Stimulated activated effector memory CD8-positive, alpha-beta T cell treated with anti-CD3 and anti-CD28 coated beads, Interleukin-12 subunit alpha, Interleukin-12 subunit beta, amount 100 ng/mL, for 72 hours (primary cell): ENCODE measurements around the gene ZMYND10.

ENCODE experiments used
- ATAC-seq: fragments of 150-1000 bp; cut with Tn5 transposase; 2 replicates; pipeline ENCODE4 v1.10.0; 2021
- DNase-seq, 2 donors: peaks; one replicate each; pipeline ENCODE4 v3.0.0; 2021 to 2022; ENCODE audit warnings: low spot score in 2 of 2
- H3K27ac Mint-ChIP-seq: one replicate; pipeline ENCODE4 v1.8.0; 2022; ENCODE audit warnings: mild to moderate bottlenecking, mixed read lengths
- H3K36me3 Mint-ChIP-seq: one replicate; pipeline ENCODE4 v1.8.0; 2022; ENCODE audit warnings: mild to moderate bottlenecking, mixed read lengths
- H3K4me1 Mint-ChIP-seq: one replicate; pipeline ENCODE4 v1.8.0; 2022; ENCODE audit warnings: mixed read lengths
- H3K4me3 Mint-ChIP-seq: one replicate; pipeline ENCODE4 v1.8.0; 2022; ENCODE audit warnings: mild to moderate bottlenecking, mixed read lengths
- H3K9me3 Mint-ChIP-seq: one replicate; pipeline ENCODE4 v1.8.0; 2022; ENCODE audit warnings: mixed read lengths

Gene ZMYND10

DNA sequence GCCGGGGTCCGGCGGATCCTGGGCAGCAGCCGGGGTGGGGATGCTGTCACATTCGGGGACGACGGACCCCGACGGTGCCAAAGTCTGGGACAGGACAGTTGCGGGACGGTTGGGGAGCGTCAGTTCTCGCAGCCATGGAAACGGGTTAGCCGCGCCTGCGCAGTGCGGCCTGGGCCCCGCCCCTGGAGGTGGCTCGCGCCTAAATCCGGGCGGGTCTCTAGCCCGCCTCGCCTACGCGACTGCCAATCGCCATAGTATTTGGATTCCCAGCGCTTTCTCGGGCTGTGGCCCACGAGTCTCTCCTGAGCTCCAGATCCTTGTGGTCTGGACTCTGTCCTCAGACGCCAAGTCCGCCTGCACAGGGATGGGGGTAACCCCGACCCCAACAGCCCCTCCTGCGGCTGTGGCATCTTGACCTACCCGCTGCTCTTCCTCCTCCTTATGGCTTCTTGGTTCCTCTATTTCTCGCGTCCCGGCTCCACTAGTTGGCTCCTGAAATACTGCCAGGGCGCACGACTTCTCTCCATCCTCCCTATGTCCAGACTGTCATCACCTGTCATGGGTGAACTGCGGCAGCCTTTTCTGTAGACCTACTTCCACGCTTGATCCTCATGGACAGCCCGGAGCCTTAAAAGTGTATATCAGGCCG is at the start of gene ZMYND10:
Gene ZMYND10, minus strand, starts transcription at position 147 of the 649 bp plus-strand sequence. CDS start 153 bp downstream, outside the sequence.
- ATAC-seq (peak; percentile 8), DNase-seq (peak; percentile 64 to 84)
- H3K4me3 Mint-ChIP-seq, result peak within 1 kb of the TSS; percentile 68
- no peaks in the 10 kb centered on the region for H3K9me3 Mint-ChIP-seq
- H3K4me1 Mint-ChIP-seq, result peaks cover 76% of the 10 kb centered on the region
- H3K27ac Mint-ChIP-seq, result no peak within 1 kb of the TSS
- peaks cover 48% of the 10 kb centered on the region for H3K36me3 Mint-ChIP-seq

DNA sequence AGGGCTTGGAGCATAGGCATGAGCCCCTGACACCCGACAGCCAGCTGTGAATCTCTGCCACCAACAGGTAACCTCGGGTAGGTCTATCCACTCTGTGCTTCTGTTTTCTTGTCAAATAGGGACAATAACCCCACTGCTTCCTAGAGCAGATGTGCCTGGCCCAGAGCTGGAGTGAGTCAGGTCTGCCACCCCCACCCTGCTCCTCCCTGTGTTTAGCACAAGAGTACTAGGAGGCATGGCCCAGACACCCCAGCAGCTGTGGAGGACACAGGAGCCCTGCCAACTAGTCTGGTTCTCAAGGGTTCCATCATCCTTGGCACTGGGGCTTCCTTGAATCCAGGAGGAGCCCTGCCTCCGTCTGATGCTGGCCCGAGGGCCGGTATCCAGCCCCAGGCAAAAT is 47.5 kb upstream of the ZMYND10 start:
- no peak for ATAC-seq
- Mint-ChIP-seq H3K4me1 (peaks cover 27% of the 10 kb centered on the region), H3K36me3 (no peaks in the 10 kb centered on the region), H3K9me3 (no peaks in the 10 kb centered on the region), H3K4me3 (no peak overlapping the region), H3K27ac (peak overlapping the region; percentile 43)
- DNase-seq, result no peak

GRCh38 chr3:50392101-50392715 is 46.7 kb upstream of the ZMYND10 start:
- peaks cover 27% of the 10 kb centered on the region for H3K4me1 Mint-ChIP-seq
- no peak for DNase-seq
- no peak overlapping the region for H3K4me3 Mint-ChIP-seq
- no peaks in the 10 kb centered on the region for H3K9me3 Mint-ChIP-seq
- peak; percentile 8 for ATAC-seq
- H3K36me3 Mint-ChIP-seq, result no peaks in the 10 kb centered on the region
- H3K27ac Mint-ChIP-seq, result peak overlapping the region; percentile 76

- Mint-ChIP-seq H3K4me1 (peaks cover 19% of the 10 kb centered on the region), H3K4me3 (no peak overlapping the region), H3K27ac (peak overlapping the region; percentile 76), H3K36me3 (no peaks in the 10 kb centered on the region), H3K9me3 (no peaks in the 10 kb centered on the region)
- no peak for ATAC-seq
- no peak for DNase-seq
Measured at GRCh38 chr3:50390508-50391224, 45.1 kb upstream of the ZMYND10 start.

GRCh38 chr3:50389414-50389767 is 43.9 kb upstream of the ZMYND10 start:
- Mint-ChIP-seq H3K36me3 (no peaks in the 10 kb centered on the region), H3K4me1 (peaks cover 19% of the 10 kb centered on the region), H3K27ac (no peak overlapping the region), H3K9me3 (no peaks in the 10 kb centered on the region), H3K4me3 (no peak overlapping the region)
- ATAC-seq, result no peak
- DNase-seq, result no peak

DNA sequence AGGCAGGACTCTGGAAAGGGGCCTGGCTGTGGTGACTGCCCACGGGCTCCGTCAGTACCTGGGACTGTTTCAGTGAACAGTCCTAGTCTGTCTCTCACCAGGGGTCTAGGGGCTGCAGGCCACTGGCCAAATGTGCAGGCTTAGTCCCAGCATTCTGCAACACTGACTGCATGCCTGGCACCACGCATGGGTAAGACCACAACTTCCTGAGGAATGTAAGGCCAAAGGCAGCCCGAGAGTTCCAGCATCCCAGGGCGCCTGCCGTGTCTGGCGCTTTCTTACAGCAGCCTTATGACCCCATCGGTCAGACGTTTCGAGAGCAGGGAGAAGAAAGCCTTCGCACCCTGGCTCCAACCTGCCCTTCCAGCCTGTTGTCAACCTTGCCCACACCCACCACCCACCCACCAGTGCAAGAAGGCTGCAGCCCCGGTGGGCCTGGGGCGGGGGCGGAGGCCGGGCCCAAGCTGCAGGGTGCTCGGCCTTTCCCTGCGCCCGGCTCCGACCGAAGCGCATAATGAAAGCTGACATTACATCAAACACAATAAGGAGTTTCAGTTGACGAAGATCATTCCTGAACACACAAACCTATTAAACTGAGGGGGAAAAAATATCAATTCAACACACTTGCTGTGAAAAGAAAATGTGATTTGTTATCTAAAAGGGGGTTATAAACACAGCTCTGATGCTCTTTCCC is 43.3 kb upstream of the ZMYND10 start:
- Mint-ChIP-seq H3K9me3 (no peaks in the 10 kb centered on the region), H3K36me3 (no peaks in the 10 kb centered on the region), H3K4me1 (peaks cover 19% of the 10 kb centered on the region), H3K27ac (no peak overlapping the region), H3K4me3 (no peak overlapping the region)
- no peak for DNase-seq
- ATAC-seq, result no peak

DNA sequence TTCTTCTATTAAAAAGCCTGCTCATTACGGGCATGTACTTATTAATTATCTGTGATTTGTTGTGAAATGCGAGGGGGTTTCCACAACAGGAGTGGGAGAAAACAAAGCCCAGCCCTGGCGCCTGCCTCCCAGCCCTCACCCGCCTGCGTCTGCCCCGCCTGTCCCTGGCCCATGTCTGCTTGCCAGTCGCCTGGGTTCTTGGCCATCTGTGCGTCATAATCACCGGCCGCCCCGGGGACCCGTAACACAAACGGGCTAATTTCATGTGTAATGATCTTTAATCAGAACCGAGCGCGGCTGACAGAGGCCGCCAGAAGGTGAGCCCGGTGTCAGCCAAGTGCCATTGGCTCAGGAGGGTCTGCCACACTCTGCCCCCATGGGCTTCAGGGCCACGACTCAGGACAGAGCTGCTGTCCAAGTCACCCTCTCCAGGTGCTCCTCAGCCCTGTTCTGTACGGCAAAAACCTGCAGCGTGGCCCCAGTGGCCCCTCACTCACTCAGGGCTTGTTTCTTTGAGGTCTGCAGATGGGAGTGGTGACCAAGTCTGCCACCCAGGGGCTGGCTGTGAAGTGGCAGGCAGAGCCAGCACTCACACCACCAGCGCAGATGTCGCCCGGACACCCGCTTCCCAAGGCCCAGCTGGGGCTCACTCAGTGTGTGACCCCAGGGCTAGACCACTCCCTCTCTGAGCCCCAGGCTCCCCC is 42.6 kb upstream of the ZMYND10 start:
- no peak for DNase-seq
- H3K4me1 Mint-ChIP-seq, result peaks cover 18% of the 10 kb centered on the region
- no peak for ATAC-seq
- H3K4me3 Mint-ChIP-seq, result no peak overlapping the region
- H3K27ac Mint-ChIP-seq, result no peak overlapping the region
- no peaks in the 10 kb centered on the region for H3K36me3 Mint-ChIP-seq
- no peaks in the 10 kb centered on the region for H3K9me3 Mint-ChIP-seq

- ATAC-seq, result no peak
- no peaks in the 10 kb centered on the region for H3K4me1 Mint-ChIP-seq
- H3K36me3 Mint-ChIP-seq, result no peaks in the 10 kb centered on the region
- H3K9me3 Mint-ChIP-seq, result no peaks in the 10 kb centered on the region
- no peak overlapping the region for H3K27ac Mint-ChIP-seq
- no peak for DNase-seq
- H3K4me3 Mint-ChIP-seq, result no peak overlapping the region
Measured at GRCh38 chr3:50385754-50386153, 40.2 kb upstream of the ZMYND10 start.

- no peak overlapping the region for H3K4me3 Mint-ChIP-seq
- peak overlapping the region; percentile 9 for H3K27ac Mint-ChIP-seq
- ATAC-seq, result no peak
- no peaks in the 10 kb centered on the region for H3K36me3 Mint-ChIP-seq
- H3K4me1 Mint-ChIP-seq, result no peaks in the 10 kb centered on the region
- H3K9me3 Mint-ChIP-seq, result no peaks in the 10 kb centered on the region
- DNase-seq, result no peak
Measured at GRCh38 chr3:50383750-50384149, 38.2 kb upstream of the ZMYND10 start.

- ATAC-seq, result no peak
- no peaks in the 10 kb centered on the region for H3K9me3 Mint-ChIP-seq
- H3K36me3 Mint-ChIP-seq, result peaks cover 7% of the 10 kb centered on the region
- H3K4me1 Mint-ChIP-seq, result peaks cover 7% of the 10 kb centered on the region
- H3K27ac Mint-ChIP-seq, result no peak overlapping the region
- no peak for DNase-seq
- H3K4me3 Mint-ChIP-seq, result no peak overlapping the region
Measured at GRCh38 chr3:50382722-50383121, 37.2 kb upstream of the ZMYND10 start.

GRCh38 chr3:50381383-50381782 is 35.9 kb upstream of the ZMYND10 start:
- no peak for ATAC-seq
- H3K27ac Mint-ChIP-seq, result peak overlapping the region; percentile 72
- peaks cover 7% of the 10 kb centered on the region for H3K36me3 Mint-ChIP-seq
- H3K4me1 Mint-ChIP-seq, result peaks cover 7% of the 10 kb centered on the region
- no peaks in the 10 kb centered on the region for H3K9me3 Mint-ChIP-seq
- DNase-seq, result no peak
- no peak overlapping the region for H3K4me3 Mint-ChIP-seq

- H3K36me3 Mint-ChIP-seq, result peaks cover 7% of the 10 kb centered on the region
- H3K4me3 Mint-ChIP-seq, result no peak overlapping the region
- H3K4me1 Mint-ChIP-seq, result peaks cover 7% of the 10 kb centered on the region
- no peaks in the 10 kb centered on the region for H3K9me3 Mint-ChIP-seq
- ATAC-seq, result no peak
- H3K27ac Mint-ChIP-seq, result peak overlapping the region; percentile 72
- no peak for DNase-seq
Measured at GRCh38 chr3:50380405-50381085, 35.0 kb upstream of the ZMYND10 start.

GRCh38 chr3:50378757-50379156 is 33.2 kb upstream of the ZMYND10 start:
- Mint-ChIP-seq H3K36me3 (peaks cover 7% of the 10 kb centered on the region), H3K27ac (peak overlapping the region; percentile 57), H3K4me1 (peaks cover 8% of the 10 kb centered on the region), H3K4me3 (no peak overlapping the region), H3K9me3 (no peaks in the 10 kb centered on the region)
- ATAC-seq, result no peak
- DNase-seq, result no peak

DNA sequence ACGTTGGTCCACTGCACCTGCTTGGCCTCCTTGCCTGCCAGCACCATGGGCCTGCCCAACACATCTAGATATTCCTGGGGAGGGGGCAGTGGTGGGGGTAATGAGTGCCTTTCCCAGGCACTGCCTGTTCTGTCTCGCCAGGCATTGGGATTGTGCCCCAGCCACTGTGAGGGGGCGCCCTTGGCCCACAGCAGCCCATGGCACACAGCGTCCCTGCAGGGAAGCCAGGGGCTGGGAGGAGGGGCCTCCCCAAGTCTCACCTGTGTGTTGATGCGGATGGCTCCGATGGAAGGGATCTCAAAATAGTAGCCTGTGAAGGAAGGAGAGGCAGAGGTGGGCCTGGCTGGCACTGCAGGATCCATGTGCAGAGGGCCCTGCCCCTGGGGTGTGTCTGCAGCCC is 32.5 kb upstream of the ZMYND10 start:
- H3K27ac Mint-ChIP-seq, result peak overlapping the region; percentile 57
- H3K4me1 Mint-ChIP-seq, result peaks cover 15% of the 10 kb centered on the region
- no peak for ATAC-seq
- DNase-seq, result no peak
- peaks cover 7% of the 10 kb centered on the region for H3K36me3 Mint-ChIP-seq
- no peak overlapping the region for H3K4me3 Mint-ChIP-seq
- no peaks in the 10 kb centered on the region for H3K9me3 Mint-ChIP-seq
